Measurements from ENCODE around the gene TRIP13. TPM values are rescaled to one million over a fixed set of nuclear protein-coding genes. Genes with fewer than 3 reads are reported as not detected.

Gene TRIP13
- total and polyA plus RNA-seq, 10 of the 15 experiments (the other 5 are each of a cell fraction or from before 2014, with no cell fraction given): 15.1 to 64.9 (median 32.2) TPM

DNA sequence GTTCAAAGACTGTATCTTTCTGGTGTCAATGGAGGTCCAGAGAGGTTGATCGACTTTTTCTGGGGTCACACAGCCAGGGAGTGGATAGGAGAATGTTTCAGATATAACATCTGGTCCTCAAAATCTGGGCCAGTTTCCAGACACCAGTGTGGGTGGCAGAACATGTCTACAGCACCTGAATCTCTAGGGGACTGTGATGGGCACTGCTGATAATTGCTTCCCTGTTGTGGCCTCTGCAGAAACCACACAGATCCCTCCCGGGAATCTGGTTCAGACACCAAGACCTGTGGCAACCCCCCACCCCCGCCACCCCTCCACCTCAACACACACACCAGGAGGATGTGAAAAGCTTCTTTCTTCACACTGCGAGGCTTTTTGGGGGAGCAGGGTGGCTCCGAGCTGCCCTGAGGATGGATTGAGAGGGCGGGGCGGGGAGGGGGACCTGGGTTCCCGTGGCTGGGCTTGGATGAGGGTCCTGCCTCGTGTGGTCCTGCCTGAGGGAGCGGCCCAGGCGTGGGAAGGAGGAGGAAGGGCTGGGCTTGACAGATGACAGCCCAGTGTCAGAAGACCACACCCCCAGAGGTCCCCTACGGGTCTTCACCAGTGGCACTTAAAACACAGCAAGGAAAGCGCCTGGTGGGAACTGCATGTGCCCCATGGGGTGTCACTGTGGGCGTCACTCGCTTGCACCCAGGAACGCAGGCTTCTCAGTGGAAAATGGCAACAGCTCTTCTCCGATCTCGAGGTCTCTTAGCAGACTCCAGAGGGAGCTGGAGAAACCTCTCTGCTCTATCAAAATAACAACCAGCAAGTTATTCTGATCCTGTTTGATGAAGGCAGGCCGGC is 55.2 kb downstream of the TRIP13 start:
- Histone ChIP-seq H3K36me3 (ENCODE audit: control insufficient read depth in 2 of 2, insufficient read depth in 2 of 2, low read length in 1 of 2) (no peaks in the 10 kb centered on the region), H4K20me1 (ENCODE audit: control insufficient read depth, insufficient read depth) (no peaks in the 10 kb centered on the region), H3K4me1 (ENCODE audit: control insufficient read depth, insufficient read depth, low read length) (no peaks in the 10 kb centered on the region; the same call in 1 of the 2 replicates), H3K4me2 (ENCODE audit: control insufficient read depth, insufficient read depth) (no peak overlapping the region), H3K27me3 (replicated peaks in 1 of 2; ENCODE audit: control insufficient read depth in 2 of 2, insufficient read depth in 2 of 2, low read length in 1 of 2) (peaks cover 3 to 5% of the 10 kb centered on the region in 2 experiments; a peak in 2 of 4 replicates), H2AFZ (ENCODE audit: control insufficient read depth, low read depth, low read length) (no peak overlapping the region), H3K4me3 (no peak overlapping the region), H3K27ac (ENCODE audit: control insufficient read depth, insufficient read depth) (no peak overlapping the region), H3K79me2 (ENCODE audit: control insufficient read depth, insufficient read depth, low read length) (no peaks in the 10 kb centered on the region), H3K9me3 (replicated peaks; ENCODE audit: control insufficient read depth, insufficient read depth, low read length) (no peaks in the 10 kb centered on the region; the same call in 2 of the 3 replicates), H3K9ac (ENCODE audit: control insufficient read depth, insufficient read depth, low read length) (no peak overlapping the region)
- DNase-seq (ENCODE audit: low read depth, low spot score) (no peak), ATAC-seq (peak; percentile 10; the same call in 2 of the 3 replicates), FAIRE-seq (no peak)
- no peak for TF ChIP-seq PRDM15 (CRISPR knock-in tag; IDR thresholded peaks at IDR 0.05)
- peak; percentile 57 for TF ChIP-seq MEF2B (IDR thresholded peaks at IDR 0.05; ENCODE audit: partially characterized antibody, poor library complexity, severe bottlenecking)
- RAD21 ChIA-PET (ENCODE audit: unreplicated experiment): interaction anchor here (1.0 kb wide), 1 partner anchor 193 kb away, joined by 3 read pairs; no protein-coding TSS in a partner anchor
- BruUV-seq (replicated peaks): no TSS peak
- intact Hi-C loops (cut with micrococcal nuclease; ENCODE audit: unreplicated experiment): no loop called here
- 7% methylated on average over 15 of the region's 19 CpGs for WGBS (ENCODE audit: insufficient coverage, insufficient replicate concordance, low lambda C conversion rate, missing lambda C conversion rate)
- SMC1A ChIA-PET (ENCODE audit: uncharacterized antibody, unreplicated experiment): interaction anchor here (1.9 kb wide), 1 partner anchor 24 kb away, joined by 10 read pairs; no protein-coding TSS in a partner anchor
- in situ Hi-C loops (cut with MboI): no loop called here
- CTCF ChIA-PET: interaction anchor here (1.6 to 1.7 kb wide), 2 partner anchors 13 to 24 kb away, joined by 4 read pairs; no protein-coding TSS in a partner anchor
- POLR2A ChIA-PET: no interaction called here

All from GM12878 (cell line).